ENCODE data around the gene PXMP4. TPM values are rescaled to one million over a fixed set of nuclear protein-coding genes. Genes with fewer than 3 reads are reported as not detected.
A peak's percentile ranks its signal among the peaks of the same experiment; 100 is the strongest.

PXMP4 gene
- total and polyA plus RNA-seq, 9 of the 15 experiments (the other 6 are each of a cell fraction or from before 2014, with no cell fraction given) = 4.8 to 29.1 (median 6.8) TPM

DNA sequence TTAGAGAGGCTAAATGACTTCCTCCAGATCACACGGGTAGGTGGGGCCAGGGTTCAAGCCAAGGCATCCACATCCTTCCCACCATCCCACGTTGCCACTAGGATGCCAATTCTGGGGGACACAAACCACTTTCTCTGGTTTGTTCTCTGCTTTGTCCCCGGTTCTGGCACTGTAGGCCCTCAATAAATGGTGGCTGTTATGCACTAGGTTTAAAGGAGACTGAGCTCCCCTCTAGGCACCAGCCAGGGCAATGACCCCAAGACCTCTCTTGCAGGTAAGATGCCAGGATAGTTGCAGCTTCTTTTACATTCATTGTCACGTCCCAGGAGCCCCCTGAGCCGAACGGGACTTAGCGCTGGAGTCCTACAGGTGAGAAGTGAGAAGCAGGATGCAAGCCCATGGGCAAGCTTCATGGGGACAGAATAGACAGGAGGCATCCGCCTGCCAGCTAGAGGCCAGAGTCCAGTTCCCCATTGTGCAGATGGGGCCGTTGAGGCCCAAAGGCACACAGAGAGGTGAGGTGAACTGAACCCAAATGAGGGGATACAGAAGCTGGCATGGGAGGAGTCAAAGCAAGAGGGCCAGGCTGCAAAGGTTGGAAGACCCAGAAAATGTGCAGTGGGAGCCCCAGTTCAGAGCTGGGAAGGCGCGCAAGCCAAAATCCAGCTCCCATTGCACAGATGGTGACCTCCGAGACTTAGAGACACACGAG, 677 bp downstream of the PXMP4 start:
- Histone ChIP-seq H3K27ac (ENCODE audit: extremely low read depth, low read depth, low read length) (peak overlapping the region; percentile 74), H3K4me3 (peak overlapping the region; percentile 76), H4K20me1 (replicated peaks; ENCODE audit: control insufficient read depth, insufficient read depth, low read length) (no peaks in the 10 kb centered on the region), H3K36me3 (ENCODE audit: control insufficient read depth, insufficient read depth, low read length) (no peaks in the 10 kb centered on the region), H3K9ac (ENCODE audit: insufficient read depth in 1 of 2, low read depth in 2 of 2, low read length in 2 of 2) (peak overlapping the region; percentile 82 to 92), H2AFZ (ENCODE audit: low read depth, low read length) (peak overlapping the region; percentile 97), H3K9me1 (ENCODE audit: control insufficient read depth, insufficient read depth, low read length) (no peaks in the 10 kb centered on the region), H3K27me3 (ENCODE audit: control insufficient read depth in 2 of 2, insufficient read depth in 2 of 2, low read length in 2 of 2) (no peaks in the 10 kb centered on the region), H3K9me3 (replicated peaks; ENCODE audit: control insufficient read depth, insufficient read depth, low read depth, low read length) (no peaks in the 10 kb centered on the region), H3K79me2 (ENCODE audit: control insufficient read depth, insufficient read depth, low read length) (peaks cover 11% of the 10 kb centered on the region; the same call in 2 of the 3 replicates), H3K4me1 (replicated peaks in 1 of 2; ENCODE audit: control insufficient read depth in 2 of 2, insufficient read depth in 2 of 2, low read length in 2 of 2) (peaks cover 7 to 14% of the 10 kb centered on the region in 2 experiments; a peak in 4 of 5 replicates), H3K4me2 (ENCODE audit: insufficient read depth, low read length) (peak overlapping the region; percentile 92)
- 27% methylated on average over 13 of the region's 13 CpGs for WGBS (ENCODE audit: insufficient coverage, low coverage, missing lambda C conversion rate)
- in situ Hi-C loops (cut with MboI) (no loop called here), intact Hi-C loops (cut with micrococcal nuclease) (no loop called here)
- no peak for FAIRE-seq
- DNase-seq (ENCODE audit: extremely low read depth in 1 of 4, low spot score in 3 of 4) = no peak
- BruUV-seq (replicated peaks) = TSS peak; percentile 84
- CTCF ChIA-PET (ENCODE audit: low intra/inter-chr PET ratio) = no interaction called here
- peak; percentile 2; the same call in 1 of the 3 replicates for ATAC-seq
- POLR2A ChIA-PET = interaction anchor here (0.8 to 1.7 kb wide), 11 partner anchors 8 to 367 kb away, joined by 3 to 7 read pairs (median 4); partner anchors contain the start of genes ACTL10 and ZNF341
- TF ChIP-seq ESRRB (CRISPR knock-in tag; IDR thresholded peaks at IDR 0.05; ENCODE audit: borderline replicate concordance) (no peak), SOX6 (IDR thresholded peaks at IDR 0.05) (no peak), TFAM (CRISPR knock-in tag; conservative IDR thresholded peaks at IDR 0.05) (no peak), L3MBTL2 (IDR thresholded peaks at IDR 0.05) (no peak), CBX2 (IDR thresholded peaks at IDR 0.05; ENCODE audit: insufficient read depth, low read length, poor library complexity, severe bottlenecking) (no peak), SUPT5H (IDR thresholded peaks at IDR 0.05) (no peak), POLR2AphosphoS5 (IDR thresholded peaks at IDR 0.05; ENCODE audit: control insufficient read depth, insufficient read depth, low read depth, low read length) (no peak; the same call in 1 of the 2 replicates), RBM25 (IDR thresholded peaks at IDR 0.05; ENCODE audit: low read depth, low read length, severe bottlenecking) (no peak), RFX1 (IDR thresholded peaks at IDR 0.05) (no peak), SIN3B (IDR thresholded peaks at IDR 0.05; ENCODE audit: low read depth) (no peak), KAT8 (IDR thresholded peaks at IDR 0.05; ENCODE audit: low read depth) (no peak), SPI1 (IDR thresholded peaks at IDR 0.05; ENCODE audit: borderline replicate concordance, low read depth, low read length) (0 out of 2 replicates have a peak, but pooled peaks have one; percentile 8), LCOR (CRISPR knock-in tag; IDR thresholded peaks at IDR 0.05) (0 out of 2 replicates have a peak, but pooled peaks have one; percentile 25), YBX1 (IDR thresholded peaks at IDR 0.05) (no peak), HMG20B (CRISPR knock-in tag; IDR thresholded peaks at IDR 0.05) (no peak), ZNF146 (CRISPR knock-in tag; IDR thresholded peaks at IDR 0.05; ENCODE audit: unreplicated experiment) (no peak), PHB2 (IDR thresholded peaks at IDR 0.05; ENCODE audit: low read depth) (no peak), BDP1 (IDR thresholded peaks at IDR 0.05; ENCODE audit: insufficient read depth, insufficient read length) (no peak), PTRF (tag; IDR thresholded peaks at IDR 0.05) (no peak)
- TF ChIP-seq, protein P1, sequence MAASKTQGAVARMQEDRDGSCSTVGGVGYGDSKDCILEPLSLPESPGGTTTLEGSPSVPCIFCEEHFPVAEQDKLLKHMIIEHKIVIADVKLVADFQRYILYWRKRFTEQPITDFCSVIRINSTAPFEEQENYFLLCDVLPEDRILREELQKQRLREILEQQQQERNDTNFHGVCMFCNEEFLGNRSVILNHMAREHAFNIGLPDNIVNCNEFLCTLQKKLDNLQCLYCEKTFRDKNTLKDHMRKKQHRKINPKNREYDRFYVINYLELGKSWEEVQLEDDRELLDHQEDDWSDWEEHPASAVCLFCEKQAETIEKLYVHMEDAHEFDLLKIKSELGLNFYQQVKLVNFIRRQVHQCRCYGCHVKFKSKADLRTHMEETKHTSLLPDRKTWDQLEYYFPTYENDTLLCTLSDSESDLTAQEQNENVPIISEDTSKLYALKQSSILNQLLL (CRISPR knock-in tag; IDR thresholded peaks at IDR 0.05; ENCODE audit: borderline replicate concordance) = no peak
- TF ChIP-seq, protein P2, sequence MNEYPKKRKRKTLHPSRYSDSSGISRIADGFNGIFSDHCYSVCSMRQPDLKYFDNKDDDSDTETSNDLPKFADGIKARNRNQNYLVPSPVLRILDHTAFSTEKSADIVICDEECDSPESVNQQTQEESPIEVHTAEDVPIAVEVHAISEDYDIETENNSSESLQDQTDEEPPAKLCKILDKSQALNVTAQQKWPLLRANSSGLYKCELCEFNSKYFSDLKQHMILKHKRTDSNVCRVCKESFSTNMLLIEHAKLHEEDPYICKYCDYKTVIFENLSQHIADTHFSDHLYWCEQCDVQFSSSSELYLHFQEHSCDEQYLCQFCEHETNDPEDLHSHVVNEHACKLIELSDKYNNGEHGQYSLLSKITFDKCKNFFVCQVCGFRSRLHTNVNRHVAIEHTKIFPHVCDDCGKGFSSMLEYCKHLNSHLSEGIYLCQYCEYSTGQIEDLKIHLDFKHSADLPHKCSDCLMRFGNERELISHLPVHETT (CRISPR knock-in tag; conservative IDR thresholded peaks at IDR 0.05 in 1 of 2, IDR thresholded peaks at IDR 0.05 in 1 of 2) = no peak
